Activated CD8-positive, alpha-beta T cell treated with anti-CD3 and anti-CD28 coated beads for 36 hours (primary cell): ENCODE results near the gene P2RY10. TPM values are rescaled to one million over a fixed set of nuclear protein-coding genes. Genes with fewer than 3 reads are reported as not detected.

Source experiments
- ATAC-seq: fragments of 200-7000 bp; cut with Tn5 transposase; one replicate; pipeline ENCODE4 v1.10.0; 2021; ENCODE audit warnings: mild to moderate bottlenecking, moderate library complexity
- CTCF ChIA-PET: fragments of 350-600 bp; sonication (Branson Sonifier 250); formaldehyde crosslinking; loops from one replicate; lab custom pipeline; 2021; ENCODE audit warnings: antibody characterized with exemption; lab: Charles Lee
- POLR2A ChIA-PET: fragments of 350-600 bp; sonication (Branson Sonifier 250); formaldehyde crosslinking; loops from one replicate; lab custom pipeline; 2021; ENCODE audit warnings: antibody characterized with exemption; lab: Charles Lee
- DNase-seq: peaks from one replicate; pipeline ENCODE4 v3.0.0-alpha.2; 2020
- H3K27ac Mint-ChIP-seq: one replicate; pipeline ENCODE4 v1.8.0; 2021; ENCODE audit warnings: mild to moderate bottlenecking, mixed read lengths
- H3K27me3 Mint-ChIP-seq: one replicate; pipeline ENCODE4 v1.8.0; 2021; ENCODE audit warnings: mixed read lengths
- H3K36me3 Mint-ChIP-seq: one replicate; pipeline ENCODE4 v1.8.0; 2021; ENCODE audit warnings: low read depth, mixed read lengths
- H3K4me1 Mint-ChIP-seq: one replicate; pipeline ENCODE4 v1.8.0; 2021; ENCODE audit warnings: low read depth, mixed read lengths
- H3K4me3 Mint-ChIP-seq: one replicate; pipeline ENCODE4 v1.8.0; 2021; ENCODE audit warnings: mild to moderate bottlenecking, moderate library complexity, mixed read lengths
- H3K9me3 Mint-ChIP-seq: one replicate; pipeline ENCODE4 v1.8.0; 2021; ENCODE audit warnings: mixed read lengths
- CTCF ChIP-seq: fragments of 200-600 bp; IDR thresholded peaks from one replicate; pipeline ENCODE4 v1.8.0; 2022; ENCODE audit warnings: antibody characterized with exemption, mild to moderate bottlenecking
- intact Hi-C: fragments of 100-400 bp; cut with micrococcal nuclease; formaldehyde crosslinking; loops from one replicate; pipeline ENCODE4 v1.10.0; 2022
- total RNA-seq, 2 experiments: library from RNA; stranded (reverse); gene quantifications; one replicate each; pipeline ENCODE4 v1.2.3, GENCODE V29; 2021

Gene P2RY10
- total RNA-seq, 2 experiments from 2014 or later: 42.1 to 42.2 TPM

- DNase-seq (no peak), ATAC-seq (no peak)
- Mint-ChIP-seq H3K9me3 (peaks cover 3% of the 10 kb centered on the region), H3K36me3 (peaks cover 85% of the 10 kb centered on the region), H3K4me1 (peaks cover 64% of the 10 kb centered on the region), H3K4me3 (no peak overlapping the region), H3K27ac (peak overlapping the region; percentile 77), H3K27me3 (no peaks in the 10 kb centered on the region)
- intact Hi-C loops: no loop called here
- CTCF ChIA-PET: no interaction called here
- no peak for TF ChIP-seq CTCF
- POLR2A ChIA-PET: interaction anchor here (0.7 kb wide), 1 partner anchor 1330 kb away, joined by 3 read pairs; no protein-coding TSS in a partner anchor
These were observed 12.0 kb downstream of the P2RY10 start for GRCh38 chrX:78957049-78957767.

GRCh38 chrX:78957768-78958130 lies 12.6 kb downstream of the P2RY10 start:
- Mint-ChIP-seq H3K27ac (peak overlapping the region; percentile 55), H3K36me3 (peaks cover 84% of the 10 kb centered on the region), H3K27me3 (no peaks in the 10 kb centered on the region), H3K4me3 (no peak overlapping the region), H3K4me1 (peaks cover 62% of the 10 kb centered on the region), H3K9me3 (peaks cover 3% of the 10 kb centered on the region)
- no peak for DNase-seq
- intact Hi-C loops: no loop called here
- CTCF ChIA-PET: interaction anchor here (1.3 kb wide), 1 partner anchor 131 kb away, joined by 3 read pairs; no protein-coding TSS in a partner anchor
- TF ChIP-seq CTCF: no peak
- no peak for ATAC-seq
- POLR2A ChIA-PET: interaction anchor here (0.7 kb wide), 1 partner anchor 1331 kb away, joined by 3 read pairs; no protein-coding TSS in a partner anchor

GRCh38 chrX:78958419-78959116 lies 13.4 kb downstream of the P2RY10 start:
- no peak for DNase-seq
- Mint-ChIP-seq H3K4me1 (peaks cover 63% of the 10 kb centered on the region), H3K36me3 (peaks cover 85% of the 10 kb centered on the region), H3K27me3 (no peaks in the 10 kb centered on the region), H3K9me3 (peaks cover 6% of the 10 kb centered on the region), H3K4me3 (no peak overlapping the region), H3K27ac (peak overlapping the region; percentile 55)
- ATAC-seq: no peak
- intact Hi-C loops: no loop called here
- ChIA-PET POLR2A (interaction anchor here (0.8 kb wide), 1 partner anchor 299 kb away, joined by 3 read pairs; the partner anchor contains the start of gene RTL3), CTCF (interaction anchor here (1.3 kb wide), 1 partner anchor 130 kb away, joined by 3 read pairs; no protein-coding TSS in a partner anchor)
- no peak for TF ChIP-seq CTCF

GRCh38 chrX:78960888-78961287 lies 15.7 kb downstream of the P2RY10 start:
- H3K4me3 Mint-ChIP-seq: no peak overlapping the region
- no peak for ATAC-seq
- H3K27ac Mint-ChIP-seq: no peak overlapping the region
- intact Hi-C loops: no loop called here
- peaks cover 56% of the 10 kb centered on the region for H3K4me1 Mint-ChIP-seq
- ChIA-PET CTCF (no interaction called here), POLR2A (no interaction called here)
- no peak for TF ChIP-seq CTCF
- peaks cover 78% of the 10 kb centered on the region for H3K36me3 Mint-ChIP-seq
- peaks cover 6% of the 10 kb centered on the region for H3K9me3 Mint-ChIP-seq
- DNase-seq: no peak
- no peaks in the 10 kb centered on the region for H3K27me3 Mint-ChIP-seq

GRCh38 chrX:78964598-78964997 lies 19.4 kb downstream of the P2RY10 start:
- Mint-ChIP-seq H3K36me3 (peaks cover 44% of the 10 kb centered on the region), H3K9me3 (peaks cover 11% of the 10 kb centered on the region), H3K4me1 (peaks cover 25% of the 10 kb centered on the region), H3K4me3 (no peak overlapping the region), H3K27ac (peak overlapping the region; percentile 17), H3K27me3 (no peaks in the 10 kb centered on the region)
- no peak for ATAC-seq
- TF ChIP-seq CTCF: no peak
- intact Hi-C loops: no loop called here
- CTCF ChIA-PET: no interaction called here
- DNase-seq: no peak
- POLR2A ChIA-PET: no interaction called here
